Hematopoietic multipotent progenitor cell treated with erythropoietin and hydrocortisone succinate and interleukin-3 and kit ligand, for 15 days (in vitro differentiated cells): ENCODE results near the gene SYT10.
"Not testable (repeated sequence)": the region's sequence is repeated elsewhere in the genome, so short reads cannot be mapped to it uniquely, and the experiment has no call there.

Experiments
- DNase-seq: peaks from one replicate; pipeline ENCODE4 v3.0.0-alpha.2; 2015; ENCODE audit warnings: low spot score

Gene SYT10

DNA sequence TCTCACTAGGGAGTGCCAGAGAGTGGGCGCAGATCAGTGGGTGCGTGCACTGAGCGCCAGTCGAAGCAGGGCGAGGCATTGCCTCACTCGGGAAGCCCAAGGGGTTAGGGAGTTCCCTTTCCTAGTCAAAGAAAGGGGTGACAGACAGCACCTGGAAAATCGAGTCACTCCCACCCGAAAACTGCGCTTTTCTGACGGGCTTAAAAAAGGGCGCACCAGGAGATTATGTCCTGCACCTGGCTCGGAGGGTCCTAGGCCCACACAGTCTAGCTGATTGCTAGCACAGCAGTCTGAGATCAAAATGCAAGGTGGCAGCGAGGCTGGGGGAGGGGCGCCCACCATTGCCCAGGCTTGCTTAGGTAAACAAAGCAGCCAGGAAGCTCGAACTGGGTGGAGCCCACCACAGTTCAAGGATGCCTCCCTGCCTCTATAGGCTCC lies 107.6 kb downstream of the SYT10 start:
- not testable (repeated sequence) for DNase-seq

DNA sequence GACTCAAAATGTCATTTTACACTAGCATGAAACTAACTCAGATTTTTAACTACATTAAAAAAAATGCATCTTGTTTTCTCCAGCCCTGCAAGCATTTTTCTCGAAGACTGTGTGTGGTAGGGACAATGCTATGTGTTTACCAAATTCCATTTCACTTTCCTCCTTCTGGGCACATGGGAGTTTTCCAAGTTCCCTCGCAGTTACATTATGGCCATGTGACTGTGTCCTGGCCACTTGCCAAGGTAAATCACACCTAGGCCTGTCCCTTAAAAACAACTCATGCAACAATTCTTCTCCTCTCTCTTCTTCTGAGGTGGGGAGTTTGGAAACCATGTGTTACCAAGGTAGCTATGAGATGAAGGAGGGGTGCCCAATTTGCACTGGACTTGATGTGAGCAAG lies 108.7 kb downstream of the SYT10 start:
- no peak for DNase-seq
